GOT3 (cell line): ENCODE measurements around the gene CLDN24.

Source experiments
- DNase-seq: peaks from one replicate; lab custom pipeline; 2025; ENCODE audit warnings: mixed read lengths; lab: John Stamatoyannopoulos, UW

The CLDN24 gene

GRCh38 chr4:183322326-183322725 is at the start of gene CLDN24:
TSS of gene CLDN24 (minus strand) at chr4:183322426. CDS start at chr4:183322426, 0 bp downstream.
- DNase-seq: no peak

- DNase-seq: no peak
Observed at GRCh38 chr4:183370786-183371185, 48.6 kb upstream of the CLDN24 start.

GRCh38 chr4:183369073-183369472 is 46.8 kb upstream of the CLDN24 start:
- DNase-seq: no peak

GRCh38 chr4:183366206-183366835 is 44.1 kb upstream of the CLDN24 start:
- no peak for DNase-seq

GRCh38 chr4:183364025-183364424 is 41.8 kb upstream of the CLDN24 start:
- DNase-seq: no peak

GRCh38 chr4:183362916-183363542 is 40.8 kb upstream of the CLDN24 start:
- no peak for DNase-seq

- no peak for DNase-seq
Observed at GRCh38 chr4:183362036-183362435, 39.8 kb upstream of the CLDN24 start.

GRCh38 chr4:183360161-183360919 is 38.1 kb upstream of the CLDN24 start:
- DNase-seq: no peak

- no peak for DNase-seq
Observed at GRCh38 chr4:183358215-183358755, 36.1 kb upstream of the CLDN24 start.

- no peak for DNase-seq
Observed at GRCh38 chr4:183356931-183357675, 34.9 kb upstream of the CLDN24 start.

GRCh38 chr4:183356173-183356830 is 34.1 kb upstream of the CLDN24 start:
- no peak for DNase-seq

GRCh38 chr4:183355405-183355804 is 33.2 kb upstream of the CLDN24 start:
- no peak for DNase-seq

- DNase-seq: no peak
Observed at GRCh38 chr4:183354219-183354618, 32.0 kb upstream of the CLDN24 start.

GRCh38 chr4:183353557-183353956 is 31.3 kb upstream of the CLDN24 start:
- DNase-seq: no peak

GRCh38 chr4:183352546-183352945 is 30.3 kb upstream of the CLDN24 start:
- no peak for DNase-seq

GRCh38 chr4:183350317-183351071 is 28.3 kb upstream of the CLDN24 start:
- DNase-seq: no peak

GRCh38 chr4:183349673-183350072 is 27.4 kb upstream of the CLDN24 start:
- DNase-seq: no peak

- DNase-seq: no peak
Observed at GRCh38 chr4:183348706-183349659, 26.8 kb upstream of the CLDN24 start.

- no peak for DNase-seq
Observed at GRCh38 chr4:183348136-183348535, 25.9 kb upstream of the CLDN24 start.

GRCh38 chr4:183347566-183347965 is 25.3 kb upstream of the CLDN24 start:
- DNase-seq: no peak
